Mucosa of gallbladder (tissue), 1 donor: ENCODE results near the gene ACOX3. TPM values are rescaled to one million over a fixed set of nuclear protein-coding genes. Genes with fewer than 3 reads are reported as not detected.
"Not testable (repeated sequence)": the region's sequence is repeated elsewhere in the genome, so short reads cannot be mapped to it uniquely, and the experiment has no call there.

ENCODE experiments used
- DNase-seq: peaks from one replicate; pipeline ENCODE4 v3.0.0-alpha.2; 2020; ENCODE audit warnings: low spot score
- total RNA-seq: library from RNA; stranded (reverse); gene quantifications from one replicate; pipeline ENCODE4 v1.2.1, GENCODE V29; 2021
- donor health status: DM: no; HTN: no; CAD: no.

ACOX3 gene
- total RNA-seq = 29.0 TPM

- peak; percentile 95 for DNase-seq
Measured at GRCh38 chr4:8440492-8441311, at the start of gene ACOX3, which contains the start of gene TRMT44. TSS of gene ACOX3 (minus strand) at chr4:8440723. CDS start at chr4:8416521, 24,202 bp downstream. TSS of gene TRMT44 (plus strand) at chr4:8440777. CDS start at chr4:8440823, 46 bp downstream.

- no peak for DNase-seq
Measured at GRCh38 chr4:8488791-8489369, 48.4 kb upstream of the ACOX3 start.

GRCh38 chr4:8486643-8487042 lies 46.1 kb upstream of the ACOX3 start:
- DNase-seq = not testable (repeated sequence)

GRCh38 chr4:8480221-8480620 lies 39.7 kb upstream of the ACOX3 start:
- no peak for DNase-seq

- no peak for DNase-seq
Measured at GRCh38 chr4:8478801-8479744, 38.5 kb upstream of the ACOX3 start.

GRCh38 chr4:8478371-8478770 lies 37.8 kb upstream of the ACOX3 start:
- DNase-seq = no peak

GRCh38 chr4:8477676-8478075 lies 37.2 kb upstream of the ACOX3 start:
- no peak for DNase-seq

GRCh38 chr4:8477095-8477635 lies 36.6 kb upstream of the ACOX3 start:
- DNase-seq = no peak

- no peak for DNase-seq
Measured at GRCh38 chr4:8475751-8476575, 35.4 kb upstream of the ACOX3 start.

GRCh38 chr4:8474856-8475255 lies 34.3 kb upstream of the ACOX3 start:
- DNase-seq = no peak

- DNase-seq = no peak
Measured at GRCh38 chr4:8473920-8474590, 33.5 kb upstream of the ACOX3 start.

GRCh38 chr4:8473198-8473919 lies 32.8 kb upstream of the ACOX3 start:
- DNase-seq = no peak

- peak; percentile 57 for DNase-seq
Measured at GRCh38 chr4:8472689-8473197, 32.2 kb upstream of the ACOX3 start.

- DNase-seq = no peak
Measured at GRCh38 chr4:8472158-8472688, 31.7 kb upstream of the ACOX3 start.

- DNase-seq = no peak
Measured at GRCh38 chr4:8471211-8471875, 30.8 kb upstream of the ACOX3 start.

GRCh38 chr4:8470451-8471024 lies 30.0 kb upstream of the ACOX3 start:
- DNase-seq = no peak

GRCh38 chr4:8469550-8469949 lies 29.0 kb upstream of the ACOX3 start:
- DNase-seq = no peak
